ENCODE measurements around the gene AQP1. TPM values are rescaled to one million over a fixed set of nuclear protein-coding genes. Genes with fewer than 3 reads are reported as not detected.

The AQP1 gene
- 1.6 and 4.9 TPM in 2 replicates for total RNA-seq

GRCh38 chr7:30911561-30911969, at the start of gene AQP1:
Gene AQP1, plus strand, starts transcription at chr7:30911853. Its CDS starts 57 bp downstream, at chr7:30911910.

DNA sequence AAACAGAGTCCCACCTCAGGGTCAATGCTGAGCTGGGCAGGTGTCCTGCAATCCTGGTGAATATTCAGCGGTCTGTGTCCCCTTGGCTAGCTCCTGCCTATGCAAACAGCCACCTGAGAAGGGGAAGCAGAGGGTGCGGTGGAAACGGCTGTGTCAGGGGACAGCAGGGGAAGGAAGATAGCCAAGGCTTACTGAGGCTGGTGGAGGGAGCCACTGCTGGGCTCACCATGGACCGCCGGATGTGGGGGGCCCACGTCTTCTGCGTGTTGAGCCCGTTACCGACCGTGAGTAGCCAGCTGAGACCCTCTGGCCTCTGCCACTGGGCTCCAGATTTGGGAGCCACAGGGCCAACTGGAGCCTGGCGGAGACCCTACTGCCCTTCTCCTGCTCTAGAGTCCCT, 52.2 kb downstream of the AQP1 start, which contains the start of gene GHRHR:
TSS of gene GHRHR (plus strand) at position 112 of the 400 bp plus-strand sequence. CDS start at position 228, 116 bp downstream.

Other genes starting within 250 kb of the AQP1 start
- not detected in 2 replicates for gene CRHR2, start 229.4 kb upstream of the AQP1 start, total RNA-seq
- under 0.01 TPM in 1 of 2 replicates, not detected in the other for gene INMT, start 159.7 kb upstream of the AQP1 start, total RNA-seq
- gene MINDY4, start 140.4 kb upstream of the AQP1 start, total RNA-seq: 4.2 and 5.0 TPM in 2 replicates
- not detected in 2 replicates for gene GHRHR, start 52.1 kb downstream of the AQP1 start, total RNA-seq
- gene ADCYAP1R1, start 140.5 kb downstream of the AQP1 start, total RNA-seq: 0.19 and 0.33 TPM in 2 replicates